ENCODE measurements around the gene HINFP. TPM values are rescaled to one million over a fixed set of nuclear protein-coding genes. Genes with fewer than 3 reads are reported as not detected.

The HINFP gene, protein sequence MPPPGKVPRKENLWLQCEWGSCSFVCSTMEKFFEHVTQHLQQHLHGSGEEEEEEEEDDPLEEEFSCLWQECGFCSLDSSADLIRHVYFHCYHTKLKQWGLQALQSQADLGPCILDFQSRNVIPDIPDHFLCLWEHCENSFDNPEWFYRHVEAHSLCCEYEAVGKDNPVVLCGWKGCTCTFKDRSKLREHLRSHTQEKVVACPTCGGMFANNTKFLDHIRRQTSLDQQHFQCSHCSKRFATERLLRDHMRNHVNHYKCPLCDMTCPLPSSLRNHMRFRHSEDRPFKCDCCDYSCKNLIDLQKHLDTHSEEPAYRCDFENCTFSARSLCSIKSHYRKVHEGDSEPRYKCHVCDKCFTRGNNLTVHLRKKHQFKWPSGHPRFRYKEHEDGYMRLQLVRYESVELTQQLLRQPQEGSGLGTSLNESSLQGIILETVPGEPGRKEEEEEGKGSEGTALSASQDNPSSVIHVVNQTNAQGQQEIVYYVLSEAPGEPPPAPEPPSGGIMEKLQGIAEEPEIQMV
- total RNA-seq = 13.7 and 14.6 TPM in 2 replicates

DNA sequence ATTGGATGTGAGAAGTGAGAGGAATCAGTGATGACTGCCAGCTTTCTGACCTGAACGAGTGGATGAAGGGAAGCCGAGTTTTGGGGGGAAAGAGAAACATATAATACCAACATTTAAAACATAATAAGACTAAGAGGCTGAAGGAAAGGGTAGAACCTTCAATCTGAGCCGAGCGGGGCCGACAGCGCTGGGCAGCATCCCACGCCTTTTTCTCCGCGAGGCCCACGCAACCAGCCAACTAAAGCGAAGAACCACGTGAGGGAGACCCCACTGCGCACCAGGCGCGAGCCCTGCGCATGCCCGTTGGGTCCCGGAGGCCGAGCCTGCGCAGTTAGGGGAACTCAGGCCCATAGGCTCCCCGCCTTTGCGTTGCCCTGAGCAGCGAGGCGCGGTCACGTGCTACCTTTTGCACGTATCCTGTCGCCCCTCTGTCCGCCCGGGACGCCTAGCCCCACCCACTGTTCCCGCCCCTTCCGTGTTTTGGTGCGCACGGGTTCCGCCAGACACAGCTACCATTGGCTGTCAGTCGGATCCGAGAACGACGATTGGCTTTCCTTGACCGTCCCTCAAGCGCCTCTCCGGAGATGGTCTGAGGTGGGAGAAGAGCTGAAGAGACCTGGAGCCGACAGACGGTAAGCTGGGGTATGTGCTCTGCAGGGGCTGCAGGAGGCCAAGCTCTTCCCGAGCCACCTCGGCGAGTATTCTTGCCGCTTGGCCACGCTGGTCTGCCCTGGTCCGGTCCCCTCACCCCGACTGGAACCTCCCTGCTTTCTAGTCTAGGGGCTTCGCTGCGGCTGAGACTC lies at the start of gene HINFP:
HINFP (plus strand) TSS at position 573 of the 803 bp plus-strand sequence. CDS start 5,365 bp downstream, outside the sequence.

DNA sequence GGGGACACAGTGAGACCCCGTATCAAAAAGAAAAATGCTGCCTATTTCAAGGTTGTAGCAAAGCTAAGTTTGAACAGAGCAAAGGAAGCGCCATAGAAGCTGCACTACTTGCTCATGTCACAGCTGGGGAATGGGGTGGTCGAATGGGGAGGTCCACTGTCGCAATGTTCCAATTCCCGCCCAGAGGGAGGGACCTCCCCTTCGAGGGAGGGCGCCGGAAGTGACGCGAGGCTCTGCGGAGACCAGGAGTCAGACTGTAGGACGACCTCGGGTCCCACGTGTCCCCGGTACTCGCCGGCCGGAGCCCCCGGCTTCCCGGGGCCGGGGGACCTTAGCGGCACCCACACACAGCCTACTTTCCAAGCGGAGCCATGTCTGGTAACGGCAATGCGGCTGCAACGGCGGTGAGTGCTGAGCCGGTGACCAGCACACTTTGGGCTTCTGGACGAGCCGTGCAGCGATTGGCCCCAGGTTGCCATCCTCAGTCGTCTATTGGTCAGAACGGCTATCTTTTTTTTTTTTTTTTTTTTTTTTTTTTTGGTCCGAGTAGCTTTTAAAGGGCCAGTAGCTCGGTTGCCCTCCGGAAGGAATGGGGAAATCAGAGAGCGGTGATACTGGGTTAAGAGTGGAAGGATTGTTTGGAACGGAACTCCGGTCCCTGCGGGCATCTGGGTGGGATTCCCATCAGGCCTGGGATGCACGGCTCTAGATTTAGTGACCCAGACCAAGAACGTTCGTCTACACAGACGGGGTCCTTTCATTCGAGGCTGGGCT lies 36.5 kb upstream of the HINFP start, which contains the start of gene HMBS:
HMBS (plus strand) TSS at position 219 of the 774 bp plus-strand sequence; CDS start at position 372, 153 bp downstream.

DNA sequence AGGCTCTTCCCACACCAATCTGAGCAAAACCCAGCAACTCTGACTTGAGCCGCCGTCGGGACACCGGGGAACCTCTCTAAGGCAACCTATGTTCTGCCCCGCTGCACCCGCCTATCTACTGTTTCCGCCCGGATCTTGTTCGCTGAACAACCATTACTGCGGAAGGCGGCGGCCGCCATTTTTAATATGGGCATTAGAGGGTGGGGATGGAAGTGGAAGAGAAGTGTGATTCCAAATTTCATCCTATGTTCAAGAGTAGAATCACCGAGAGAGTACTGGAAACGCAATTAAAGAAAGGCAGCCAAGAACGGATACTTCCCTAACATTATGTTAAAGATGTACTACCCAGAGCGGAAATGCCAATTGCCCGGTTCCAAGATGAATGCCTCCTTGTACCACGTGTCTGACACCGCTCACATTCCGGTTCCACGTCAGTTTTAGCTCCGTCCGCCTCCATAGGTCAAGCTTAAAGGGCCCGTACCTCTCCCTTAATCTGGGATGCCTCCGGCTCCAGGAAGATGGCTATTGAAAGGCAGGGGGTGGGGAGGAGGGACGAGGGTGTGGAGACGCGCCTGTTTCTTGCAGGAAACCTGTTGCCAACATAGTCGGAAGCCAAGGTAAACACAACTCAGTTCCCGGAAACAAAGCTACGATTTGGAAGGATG lies 19.5 kb upstream of the HINFP start, which contains the start of gene DPAGT1:
DPAGT1 (minus strand) TSS at position 95 of the 665 bp plus-strand sequence. CDS start 198 bp downstream, outside the sequence.

DNA sequence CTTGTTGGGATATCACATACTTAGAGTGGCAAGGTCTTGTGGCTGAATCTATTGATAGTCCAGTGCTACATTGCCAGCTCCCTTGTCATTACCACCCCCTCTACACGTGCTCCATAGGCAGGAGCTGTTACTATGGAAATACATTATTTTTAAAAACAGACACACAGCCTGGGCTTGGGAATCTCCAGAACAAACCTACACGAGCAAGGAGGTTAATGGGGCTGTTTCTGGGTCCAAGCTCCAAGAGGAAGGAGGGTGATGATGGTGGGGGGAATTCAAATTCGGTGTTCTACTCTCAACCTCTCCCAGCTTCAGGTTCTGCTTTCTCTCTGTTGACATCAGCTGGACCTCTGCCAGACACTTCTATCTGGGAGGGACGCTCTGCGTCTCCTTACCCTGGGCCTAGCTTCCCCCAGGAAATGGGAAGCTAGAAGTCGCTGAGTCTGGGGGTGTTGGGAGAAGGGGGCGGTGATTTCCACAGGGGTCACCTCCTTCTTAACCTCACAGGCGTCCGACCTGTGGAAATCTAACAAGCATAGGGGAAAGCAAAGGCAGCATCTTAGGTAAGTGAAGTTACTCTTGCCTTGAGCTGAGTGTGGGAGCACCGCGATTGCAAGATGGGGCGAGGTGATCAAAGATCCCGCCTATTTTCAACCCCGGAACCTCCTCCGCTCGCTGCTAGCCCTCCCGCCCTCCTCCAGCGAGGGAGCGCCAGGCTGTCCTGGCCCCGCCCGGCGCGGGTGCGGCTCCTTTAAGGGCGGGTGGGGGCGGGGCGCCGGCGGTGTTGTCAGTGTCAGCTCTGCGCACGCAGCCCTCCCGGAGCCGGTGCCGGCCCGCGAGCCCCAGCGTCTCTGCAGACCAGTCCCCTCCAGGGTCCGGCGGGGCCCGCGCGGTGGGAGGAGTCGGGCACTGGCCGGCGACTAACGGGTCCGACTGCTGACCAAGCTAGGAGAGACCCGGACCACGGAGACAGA lies 14.5 kb upstream of the HINFP start, which contains the start of gene C2CD2L:
C2CD2L (plus strand) TSS at position 781 of the 974 bp plus-strand sequence. CDS start 398 bp downstream, outside the sequence.

DNA sequence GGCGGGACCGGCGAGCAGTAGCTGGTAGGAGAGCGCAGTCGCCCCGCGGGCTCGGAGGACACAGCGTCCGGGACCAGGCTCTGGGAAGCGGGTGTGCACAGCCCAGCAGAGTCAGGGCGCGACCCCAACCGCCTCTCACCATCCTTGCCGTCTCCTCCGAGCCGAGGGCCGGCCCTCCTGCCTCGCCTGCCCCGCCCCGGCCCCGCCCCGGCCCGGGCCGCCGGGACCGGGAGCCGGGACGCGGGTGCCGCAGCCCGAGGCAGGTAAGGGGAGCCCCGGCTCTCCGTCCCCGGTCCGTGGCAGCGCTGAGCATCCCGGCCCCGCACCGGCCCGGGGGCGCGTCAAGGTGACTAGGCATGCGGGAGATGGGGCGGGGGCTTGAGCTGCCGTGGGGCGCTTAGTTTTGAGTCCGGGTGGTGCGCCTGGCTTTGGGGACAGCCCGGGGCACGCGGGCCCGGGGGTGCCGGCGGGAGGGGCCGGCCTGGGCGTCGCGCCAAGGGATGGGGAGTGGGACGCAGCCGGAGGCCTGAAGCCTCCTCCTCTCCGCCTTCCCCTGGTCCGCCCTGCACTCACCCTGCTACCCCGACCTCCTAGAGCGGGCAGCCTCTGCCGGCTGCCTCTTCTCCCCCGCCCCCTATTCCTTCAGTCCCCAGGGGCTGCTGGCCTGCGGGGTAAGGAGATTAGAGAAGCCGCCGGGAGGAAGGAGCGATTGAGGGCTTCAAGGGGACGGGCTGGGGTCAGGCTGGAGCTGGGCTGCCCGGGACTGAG lies 27.8 kb downstream of the HINFP start, which contains the start of gene ABCG4:
ABCG4 (plus strand) TSS at position 35 of the 768 bp plus-strand sequence. CDS start 914 bp downstream, outside the sequence.

DNA sequence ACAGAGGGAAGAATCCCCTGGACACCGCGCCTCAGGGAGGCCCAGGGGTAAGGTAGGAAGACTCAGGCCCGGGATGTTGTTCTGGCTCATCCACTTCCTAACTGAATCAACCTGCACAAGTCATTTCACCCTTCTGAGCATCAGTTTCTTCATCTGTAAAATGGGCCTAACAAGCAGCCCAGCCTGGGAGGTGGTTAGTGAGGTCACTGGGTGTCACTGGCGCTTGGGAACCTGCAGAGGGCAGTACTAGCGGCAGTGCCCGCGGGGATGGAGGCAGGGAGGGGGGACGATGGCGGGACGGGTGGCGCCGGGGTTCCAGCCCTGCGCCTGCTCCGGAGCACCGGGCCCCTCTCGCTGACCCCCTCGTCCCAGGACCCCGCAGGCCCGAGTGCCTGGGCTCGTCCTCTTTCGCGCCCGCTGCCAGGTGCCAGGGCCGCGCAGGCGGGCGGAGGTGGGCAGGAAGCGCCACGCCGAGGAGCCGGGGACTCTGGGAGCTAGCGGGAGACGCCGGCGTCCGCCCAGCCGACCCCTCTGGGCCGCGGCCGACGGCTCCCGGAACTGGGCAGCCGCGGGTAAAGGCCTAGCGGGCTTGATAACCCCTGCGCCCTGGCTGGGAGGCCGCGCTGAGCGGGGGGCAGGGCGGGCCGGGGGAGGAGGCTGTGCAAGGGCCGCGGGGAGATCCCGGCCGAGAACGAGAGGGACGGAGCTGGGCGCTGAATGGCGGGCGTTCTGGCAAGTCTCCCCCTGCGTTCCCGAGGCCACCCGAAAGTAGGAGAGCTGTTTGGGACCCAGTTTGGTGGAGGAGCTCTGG lies 47.3 kb downstream of the HINFP start, which contains the start of gene NLRX1:
NLRX1 (plus strand) TSS at position 255 of the 811 bp plus-strand sequence. CDS start 2,679 bp downstream, outside the sequence.

Other genes with a start within 250 kb of the HINFP start
- gene CXCR5, start 237.7 kb upstream of the HINFP start, total RNA-seq = not detected in 2 replicates
- gene BCL9L, start 195.7 kb upstream of the HINFP start, total RNA-seq = 12.2 and 18.1 TPM in 2 replicates
- gene UPK2, start 165.3 kb upstream of the HINFP start, total RNA-seq = not detected in 2 replicates
- not detected in 2 replicates for gene FOXR1, start 149.8 kb upstream of the HINFP start, total RNA-seq
- gene CENATAC, start 123.4 kb upstream of the HINFP start, total RNA-seq = 18.2 and 21.3 TPM in 2 replicates
- 484 and 692 TPM in 2 replicates for gene RPS25, start 103.2 kb upstream of the HINFP start, total RNA-seq
- gene TRAPPC4, start 102.8 kb upstream of the HINFP start, total RNA-seq = 85.0 and 98.2 TPM in 2 replicates
- gene SLC37A4, start 90.7 kb upstream of the HINFP start, total RNA-seq = 5.1 and 6.8 TPM in 2 replicates
- gene HYOU1, start 64.4 kb upstream of the HINFP start, total RNA-seq = 48.1 and 52.4 TPM in 2 replicates
- 36.7 and 45.2 TPM in 2 replicates for gene VPS11, start 53.8 kb upstream of the HINFP start, total RNA-seq
- gene HMBS, start 36.7 kb upstream of the HINFP start, total RNA-seq = 3.2 and 5.4 TPM in 2 replicates
- 7.6 and 8.9 TPM in 2 replicates for gene DPAGT1, start 19.7 kb upstream of the HINFP start, total RNA-seq
- gene C2CD2L, start 14.2 kb upstream of the HINFP start, total RNA-seq = 1.7 and 1.9 TPM in 2 replicates
- gene ABCG4, start 27.5 kb downstream of the HINFP start, total RNA-seq = 0.09 and 0.16 TPM in 2 replicates
- 10.3 and 12.5 TPM in 2 replicates for gene NLRX1, start 47.1 kb downstream of the HINFP start, total RNA-seq
- gene NHERF4, start 63.9 kb downstream of the HINFP start, total RNA-seq = not detected in 2 replicates
- gene CBL, start 84.8 kb downstream of the HINFP start, total RNA-seq = 2.4 and 3.5 TPM in 2 replicates
- 0.94 and 6.1 TPM in 2 replicates for gene MCAM, start 195.6 kb downstream of the HINFP start, total RNA-seq
- 2.7 and 3.4 TPM in 2 replicates for gene RNF26, start 212.9 kb downstream of the HINFP start, total RNA-seq
- gene C1QTNF5, start 219.3 kb downstream of the HINFP start, total RNA-seq = 6.9 and 9.1 TPM in 2 replicates
- gene MFRP, start 225.1 kb downstream of the HINFP start, total RNA-seq = not detected in 2 replicates

Measured in bronchial smooth muscle cell (primary cell).